ENCODE results near the gene WWC2. TPM values are rescaled to one million over a fixed set of nuclear protein-coding genes. Genes with fewer than 3 reads are reported as not detected.

Gene WWC2
- polyA plus RNA-seq, 2 of the 4 experiments (the other 2 are of a cell fraction) = 14.9 to 26.9 TPM

GRCh38 chr4:183183906-183184535 lies 85.0 kb downstream of the WWC2 start:
- H3K4me2 ChIP-seq = no peak overlapping the region; the same call in 2 of the 3 replicates
- H3K27ac ChIP-seq = peak overlapping the region in 1 of 2 experiments; percentile 76; a peak in 2 of 6 replicates
- DNase-seq (ENCODE audit: low read depth in 1 of 2, low spot score in 1 of 2) (no peak), FAIRE-seq (no peak), ATAC-seq (no peak)
- 94% methylated on average over 4 of the region's 4 CpGs for WGBS (ENCODE audit: missing lambda C conversion rate)
- H3K9me3 ChIP-seq = 0 out of 3 replicates have a peak, but pooled peaks cover 3% of the 10 kb centered on the region
- ChIA-PET POLR2A (interaction anchor here (1.5 kb wide), 1 partner anchor 85 kb away, joined by 9 read pairs; the partner anchor contains the start of gene WWC2), CTCF (no interaction called here)
- H3K4me1 ChIP-seq = peaks cover 12% of the 10 kb centered on the region; the same call in 2 of the 3 replicates
- no peak overlapping the region for H3K4me3 ChIP-seq
- no peak for TF ChIP-seq NR3C1 (IDR thresholded peaks at IDR 0.05)
- TF ChIP-seq FOSB (CRISPR knock-in tag; IDR thresholded peaks at IDR 0.05) = no peak
- no peak for TF ChIP-seq ZC3H11A (IDR thresholded peaks at IDR 0.05)
- no peak for TF ChIP-seq HEYL (CRISPR knock-in tag; IDR thresholded peaks at IDR 0.05)
- TF ChIP-seq CTCF (IDR thresholded peaks at IDR 0.05) = no peak
- TF ChIP-seq MAFK (IDR thresholded peaks at IDR 0.05; ENCODE audit: partially characterized antibody) = no peak
- no peak for TF ChIP-seq HDAC2 (IDR thresholded peaks at IDR 0.05)
- TF ChIP-seq NPAS2 (CRISPR knock-in tag; IDR thresholded peaks at IDR 0.05; ENCODE audit: borderline replicate concordance) = no peak
- no peak for TF ChIP-seq CBX8 (IDR thresholded peaks at IDR 0.05)
- TF ChIP-seq CHD4 (IDR thresholded peaks at IDR 0.05; ENCODE audit: borderline replicate concordance) = no peak
- TF ChIP-seq ESRRA (IDR thresholded peaks at IDR 0.05; ENCODE audit: borderline replicate concordance, low read length) = no peak
- TF ChIP-seq FOXS1 (CRISPR knock-in tag; IDR thresholded peaks at IDR 0.05) = no peak
- no peak for TF ChIP-seq POLR2AphosphoS2 (conservative IDR thresholded peaks at IDR 0.05; ENCODE audit: low read length)
- TF ChIP-seq SMC3 (IDR thresholded peaks at IDR 0.05) = no peak
- no peak for TF ChIP-seq MAZ (IDR thresholded peaks at IDR 0.05; ENCODE audit: borderline replicate concordance, low read depth, low read length)
- no peak for TF ChIP-seq RARB (CRISPR knock-in tag; IDR thresholded peaks at IDR 0.05)
- TF ChIP-seq SREBF2 (IDR thresholded peaks at IDR 0.05) = no peak
- TF ChIP-seq PBX3 (IDR thresholded peaks at IDR 0.05) = no peak
- TF ChIP-seq, protein P1, sequence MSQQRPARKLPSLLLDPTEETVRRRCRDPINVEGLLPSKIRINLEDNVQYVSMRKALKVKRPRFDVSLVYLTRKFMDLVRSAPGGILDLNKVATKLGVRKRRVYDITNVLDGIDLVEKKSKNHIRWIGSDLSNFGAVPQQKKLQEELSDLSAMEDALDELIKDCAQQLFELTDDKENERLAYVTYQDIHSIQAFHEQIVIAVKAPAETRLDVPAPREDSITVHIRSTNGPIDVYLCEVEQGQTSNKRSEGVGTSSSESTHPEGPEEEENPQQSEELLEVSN (IDR thresholded peaks at IDR 0.05; ENCODE audit: borderline replicate concordance, low read depth) = no peak

DNA sequence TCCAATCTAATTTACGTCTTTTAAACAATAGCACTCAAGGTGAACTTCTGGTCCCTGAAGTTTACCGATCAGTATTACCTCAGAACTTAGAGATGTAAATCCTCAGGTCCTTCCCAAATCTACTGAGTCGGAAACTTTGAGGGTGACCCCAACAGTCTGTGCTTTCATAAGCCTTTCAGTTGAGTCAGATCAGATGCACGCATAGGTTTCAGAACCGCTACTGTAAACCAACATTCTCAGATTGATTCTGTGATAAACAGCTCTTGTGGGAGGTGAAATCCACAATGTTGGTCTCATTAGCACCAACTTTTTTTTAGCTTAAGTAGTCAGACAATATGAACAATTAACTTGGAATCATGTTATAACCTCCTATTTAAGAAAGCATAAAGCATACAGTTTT lies 86.0 kb downstream of the WWC2 start:
- ATAC-seq = no peak
- no peak for FAIRE-seq
- POLR2A ChIA-PET = no interaction called here
- 95% methylated on average over 5 of the region's 5 CpGs for WGBS (ENCODE audit: missing lambda C conversion rate)
- 0 out of 3 replicates have a peak, but pooled peaks cover 3% of the 10 kb centered on the region for H3K9me3 ChIP-seq
- H3K27ac ChIP-seq = no peak overlapping the region
- no peak overlapping the region for H3K4me2 ChIP-seq
- peaks cover 12% of the 10 kb centered on the region; the same call in 2 of the 3 replicates for H3K4me1 ChIP-seq
- TF ChIP-seq KDM1A (IDR thresholded peaks at IDR 0.05; ENCODE audit: low read depth) (no peak), RARB (CRISPR knock-in tag; IDR thresholded peaks at IDR 0.05) (no peak), FOSB (CRISPR knock-in tag; IDR thresholded peaks at IDR 0.05) (no peak), ZC3H11A (IDR thresholded peaks at IDR 0.05) (no peak), CBX2 (IDR thresholded peaks at IDR 0.05; ENCODE audit: borderline replicate concordance, low read depth) (no peak), EP300 (IDR thresholded peaks at IDR 0.05) (no peak), SMC3 (IDR thresholded peaks at IDR 0.05) (no peak), KDM5A (IDR thresholded peaks at IDR 0.05) (no peak)
- TF ChIP-seq, protein P2, sequence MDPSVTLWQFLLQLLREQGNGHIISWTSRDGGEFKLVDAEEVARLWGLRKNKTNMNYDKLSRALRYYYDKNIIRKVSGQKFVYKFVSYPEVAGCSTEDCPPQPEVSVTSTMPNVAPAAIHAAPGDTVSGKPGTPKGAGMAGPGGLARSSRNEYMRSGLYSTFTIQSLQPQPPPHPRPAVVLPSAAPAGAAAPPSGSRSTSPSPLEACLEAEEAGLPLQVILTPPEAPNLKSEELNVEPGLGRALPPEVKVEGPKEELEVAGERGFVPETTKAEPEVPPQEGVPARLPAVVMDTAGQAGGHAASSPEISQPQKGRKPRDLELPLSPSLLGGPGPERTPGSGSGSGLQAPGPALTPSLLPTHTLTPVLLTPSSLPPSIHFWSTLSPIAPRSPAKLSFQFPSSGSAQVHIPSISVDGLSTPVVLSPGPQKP (IDR thresholded peaks at IDR 0.05; ENCODE audit: low read depth, low read length) = no peak
- TF ChIP-seq, protein P3, sequence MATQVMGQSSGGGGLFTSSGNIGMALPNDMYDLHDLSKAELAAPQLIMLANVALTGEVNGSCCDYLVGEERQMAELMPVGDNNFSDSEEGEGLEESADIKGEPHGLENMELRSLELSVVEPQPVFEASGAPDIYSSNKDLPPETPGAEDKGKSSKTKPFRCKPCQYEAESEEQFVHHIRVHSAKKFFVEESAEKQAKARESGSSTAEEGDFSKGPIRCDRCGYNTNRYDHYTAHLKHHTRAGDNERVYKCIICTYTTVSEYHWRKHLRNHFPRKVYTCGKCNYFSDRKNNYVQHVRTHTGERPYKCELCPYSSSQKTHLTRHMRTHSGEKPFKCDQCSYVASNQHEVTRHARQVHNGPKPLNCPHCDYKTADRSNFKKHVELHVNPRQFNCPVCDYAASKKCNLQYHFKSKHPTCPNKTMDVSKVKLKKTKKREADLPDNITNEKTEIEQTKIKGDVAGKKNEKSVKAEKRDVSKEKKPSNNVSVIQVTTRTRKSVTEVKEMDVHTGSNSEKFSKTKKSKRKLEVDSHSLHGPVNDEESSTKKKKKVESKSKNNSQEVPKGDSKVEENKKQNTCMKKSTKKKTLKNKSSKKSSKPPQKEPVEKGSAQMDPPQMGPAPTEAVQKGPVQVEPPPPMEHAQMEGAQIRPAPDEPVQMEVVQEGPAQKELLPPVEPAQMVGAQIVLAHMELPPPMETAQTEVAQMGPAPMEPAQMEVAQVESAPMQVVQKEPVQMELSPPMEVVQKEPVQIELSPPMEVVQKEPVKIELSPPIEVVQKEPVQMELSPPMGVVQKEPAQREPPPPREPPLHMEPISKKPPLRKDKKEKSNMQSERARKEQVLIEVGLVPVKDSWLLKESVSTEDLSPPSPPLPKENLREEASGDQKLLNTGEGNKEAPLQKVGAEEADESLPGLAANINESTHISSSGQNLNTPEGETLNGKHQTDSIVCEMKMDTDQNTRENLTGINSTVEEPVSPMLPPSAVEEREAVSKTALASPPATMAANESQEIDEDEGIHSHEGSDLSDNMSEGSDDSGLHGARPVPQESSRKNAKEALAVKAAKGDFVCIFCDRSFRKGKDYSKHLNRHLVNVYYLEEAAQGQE (IDR thresholded peaks at IDR 0.05) = no peak
- TF ChIP-seq, protein P1 (IDR thresholded peaks at IDR 0.05; ENCODE audit: borderline replicate concordance, low read depth) = no peak
- TF ChIP-seq, protein P4, sequence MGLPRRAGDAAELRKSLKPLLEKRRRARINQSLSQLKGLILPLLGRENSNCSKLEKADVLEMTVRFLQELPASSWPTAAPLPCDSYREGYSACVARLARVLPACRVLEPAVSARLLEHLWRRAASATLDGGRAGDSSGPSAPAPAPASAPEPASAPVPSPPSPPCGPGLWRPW (IDR thresholded peaks at IDR 0.05) = no peak
- no peak for DNase-seq (ENCODE audit: low read depth in 1 of 2, low spot score in 1 of 2)
- H3K4me3 ChIP-seq = no peak overlapping the region
- CTCF ChIA-PET = no interaction called here

Data from A549 (cell line).